ENCODE results near the gene TSPO. TPM values are rescaled to one million over a fixed set of nuclear protein-coding genes. Genes with fewer than 3 reads are reported as not detected.

Gene TSPO
- total RNA-seq, 1 experiment from 2014 or later: 144 TPM

- no peak for ATAC-seq
- Histone ChIP-seq H3K4me3 (ENCODE audit: low read depth in 2 of 2, low read length in 2 of 2) (no peak overlapping the region), H3K27ac (ENCODE audit: low read length) (no peak overlapping the region), H3K36me3 (ENCODE audit: control insufficient read depth, insufficient read depth, low read length) (peaks cover 3% of the 10 kb centered on the region; the same call in 1 of the 2 replicates), H3K27me3 (ENCODE audit: control insufficient read depth, insufficient read depth, low read length) (no peaks in the 10 kb centered on the region), H3K4me1 (ENCODE audit: control insufficient read depth, insufficient read depth, low read length) (peaks cover 4% of the 10 kb centered on the region), H3K9me3 (ENCODE audit: control insufficient read depth, insufficient read depth, low read depth, low read length) (no peaks in the 10 kb centered on the region)
- TSS peak; percentile 60 for BruUV-seq (replicated peaks)
- ChIA-PET CTCF (no interaction called here), POLR2A (interaction anchor here (0.5 to 0.6 kb wide), 2 partner anchors 13 to 124 kb away, joined by 5 to 6 read pairs; no protein-coding TSS in a partner anchor)
- in situ Hi-C loops (cut with HindIII; ENCODE audit: low pct_unique_long_range_greater_than_20kb, low sequenced_read_pairs): no loop called here
- TF ChIP-seq POLR2AphosphoS5 (IDR thresholded peaks at IDR 0.05; ENCODE audit: low read depth, low read length) (no peak), TCF7L2 (IDR thresholded peaks at IDR 0.05; ENCODE audit: low read depth, low read length) (no peak), SIN3A (IDR thresholded peaks at IDR 0.05; ENCODE audit: borderline replicate concordance, insufficient read depth, low read depth, low read length) (no peak), REST (IDR thresholded peaks at IDR 0.05; ENCODE audit: insufficient read depth in 1 of 2, low read depth in 2 of 2, low read length in 1 of 2) (no peak)
- TF ChIP-seq, protein P1, sequence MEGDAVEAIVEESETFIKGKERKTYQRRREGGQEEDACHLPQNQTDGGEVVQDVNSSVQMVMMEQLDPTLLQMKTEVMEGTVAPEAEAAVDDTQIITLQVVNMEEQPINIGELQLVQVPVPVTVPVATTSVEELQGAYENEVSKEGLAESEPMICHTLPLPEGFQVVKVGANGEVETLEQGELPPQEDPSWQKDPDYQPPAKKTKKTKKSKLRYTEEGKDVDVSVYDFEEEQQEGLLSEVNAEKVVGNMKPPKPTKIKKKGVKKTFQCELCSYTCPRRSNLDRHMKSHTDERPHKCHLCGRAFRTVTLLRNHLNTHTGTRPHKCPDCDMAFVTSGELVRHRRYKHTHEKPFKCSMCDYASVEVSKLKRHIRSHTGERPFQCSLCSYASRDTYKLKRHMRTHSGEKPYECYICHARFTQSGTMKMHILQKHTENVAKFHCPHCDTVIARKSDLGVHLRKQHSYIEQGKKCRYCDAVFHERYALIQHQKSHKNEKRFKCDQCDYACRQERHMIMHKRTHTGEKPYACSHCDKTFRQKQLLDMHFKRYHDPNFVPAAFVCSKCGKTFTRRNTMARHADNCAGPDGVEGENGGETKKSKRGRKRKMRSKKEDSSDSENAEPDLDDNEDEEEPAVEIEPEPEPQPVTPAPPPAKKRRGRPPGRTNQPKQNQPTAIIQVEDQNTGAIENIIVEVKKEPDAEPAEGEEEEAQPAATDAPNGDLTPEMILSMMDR (IDR thresholded peaks at IDR 0.05): no peak
- intact Hi-C loops (cut with micrococcal nuclease; ENCODE audit: unreplicated experiment): no loop called here
- DNase-seq (ENCODE audit: low read depth, low spot score): no peak
These were observed 32.3 kb downstream of the TSPO start for GRCh38 chr22:43183496-43184277.

DNA sequence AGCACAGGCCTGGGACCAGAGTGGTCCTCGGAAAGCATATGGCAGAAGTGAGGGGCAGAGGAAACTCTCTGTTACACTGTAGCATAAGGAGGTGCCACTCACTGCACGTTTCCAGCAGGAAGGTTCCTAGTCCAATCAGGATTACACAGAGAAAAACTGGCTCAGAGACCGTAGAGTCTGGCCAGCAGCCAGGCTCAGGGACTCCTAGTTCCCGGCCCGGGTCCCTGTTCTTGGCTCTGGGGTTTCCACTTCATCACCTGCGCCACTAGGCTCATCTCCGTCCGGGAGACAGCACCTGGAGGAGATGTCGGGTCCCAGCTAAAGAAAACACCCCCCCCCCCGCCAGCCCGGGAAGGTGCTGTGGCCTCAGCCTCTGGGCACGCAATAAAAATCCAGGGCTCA lies 34.5 kb downstream of the TSPO start:
- ATAC-seq (0 out of 2 replicates have a peak, but pooled peaks have one; percentile 13), DNase-seq (ENCODE audit: low read depth, low spot score) (no peak)
- H3K27me3 ChIP-seq (ENCODE audit: control insufficient read depth, insufficient read depth, low read length): no peaks in the 10 kb centered on the region
- peaks cover 3% of the 10 kb centered on the region; the same call in 1 of the 2 replicates for H3K36me3 ChIP-seq (ENCODE audit: control insufficient read depth, insufficient read depth, low read length)
- TF ChIP-seq SIN3A (IDR thresholded peaks at IDR 0.05; ENCODE audit: borderline replicate concordance, insufficient read depth, low read depth, low read length): no peak
- in situ Hi-C loops (cut with HindIII; ENCODE audit: low pct_unique_long_range_greater_than_20kb, low sequenced_read_pairs) (no loop called here), intact Hi-C loops (cut with micrococcal nuclease; ENCODE audit: unreplicated experiment) (no loop called here)
- ChIA-PET CTCF (no interaction called here), POLR2A (no interaction called here)
- H3K4me3 ChIP-seq (ENCODE audit: low read depth in 2 of 2, low read length in 2 of 2): peak overlapping the region; percentile 59 to 75
- BruUV-seq (replicated peaks): no TSS peak
- peaks cover 4% of the 10 kb centered on the region for H3K4me1 ChIP-seq (ENCODE audit: control insufficient read depth, insufficient read depth, low read length)
- H3K9me3 ChIP-seq (ENCODE audit: control insufficient read depth, insufficient read depth, low read depth, low read length): no peaks in the 10 kb centered on the region
- H3K27ac ChIP-seq (ENCODE audit: low read length): peak overlapping the region; percentile 79

Measured in Panc1 (cell line).